Caki2 (cell line): ENCODE data around the gene PCYOX1L. TPM values are rescaled to one million over a fixed set of nuclear protein-coding genes. Genes with fewer than 3 reads are reported as not detected.
"Not testable (repeated sequence)": the region's sequence is repeated elsewhere in the genome, so short reads cannot be mapped to it uniquely, and the experiment has no call there.

Experiments
- DNase-seq: peaks from one replicate; pipeline ENCODE4 v3.0.0-alpha.2; 2015; ENCODE audit warnings: low read depth
- in situ Hi-C: cut with HindIII; loops from 2 replicates; pipeline ENCODE4 v1.10.0; 2016; ENCODE audit warnings: low sequenced_read_pairs, low pct_unique_long_range_greater_than_20kb, mixed read lengths
- total RNA-seq: library from RNA; depleted of rRNA; stranded (reverse); fragments of >200 nt; shearing (Covaris generic); gene quantifications from 2 replicates; pipeline ENCODE4 v1.2.3, GENCODE V29; 2014; ENCODE audit warnings: low replicate concordance

PCYOX1L gene
- total RNA-seq, 1 experiment from 2014 or later = 7.3 TPM

GRCh38 chr5:149397530-149397929, 39.7 kb downstream of the PCYOX1L start:
- no peak for DNase-seq
- in situ Hi-C loops = no loop called here

- in situ Hi-C loops, DNase-seq: not testable (repeated sequence)
Observed at GRCh38 chr5:149398747-149399266, 41.0 kb downstream of the PCYOX1L start.

GRCh38 chr5:149399775-149400174, 41.9 kb downstream of the PCYOX1L start:
- in situ Hi-C loops = no loop called here
- DNase-seq = no peak

GRCh38 chr5:149400304-149400703, 42.5 kb downstream of the PCYOX1L start:
- DNase-seq = no peak
- in situ Hi-C loops = no loop called here

- in situ Hi-C loops = no loop called here
- no peak for DNase-seq
Observed at GRCh38 chr5:149401051-149401450, 43.2 kb downstream of the PCYOX1L start.

- DNase-seq = no peak
- in situ Hi-C loops = no loop called here
Observed at GRCh38 chr5:149402291-149402690, 44.4 kb downstream of the PCYOX1L start.

GRCh38 chr5:149403923-149404745, 46.3 kb downstream of the PCYOX1L start:
- in situ Hi-C loops = no loop called here
- DNase-seq = no peak

GRCh38 chr5:149404746-149405549, 47.1 kb downstream of the PCYOX1L start:
- in situ Hi-C loops = no loop called here
- DNase-seq = no peak

- DNase-seq = no peak
- in situ Hi-C loops = no loop called here
Observed at GRCh38 chr5:149405550-149406202, 47.8 kb downstream of the PCYOX1L start.

- in situ Hi-C loops = no loop called here
- no peak for DNase-seq
Observed at GRCh38 chr5:149406203-149406978, 48.5 kb downstream of the PCYOX1L start.

- DNase-seq = no peak
- in situ Hi-C loops = no loop called here
Observed at GRCh38 chr5:149406979-149407306, 49.1 kb downstream of the PCYOX1L start.

- no peak for DNase-seq
- in situ Hi-C loops = no loop called here
Observed at GRCh38 chr5:149407323-149408251, 49.7 kb downstream of the PCYOX1L start.

GRCh38 chr5:149408252-149409099, 50.6 kb downstream of the PCYOX1L start:
- no peak for DNase-seq
- in situ Hi-C loops = no loop called here

- in situ Hi-C loops = no loop called here
- no peak for DNase-seq
Observed at GRCh38 chr5:149409268-149409948, 51.6 kb downstream of the PCYOX1L start.

GRCh38 chr5:149410071-149410470, 52.2 kb downstream of the PCYOX1L start:
- in situ Hi-C loops = no loop called here

More at GRCh38 chr5:149410071-149410470, 52.2 kb downstream of the PCYOX1L start:
- no peak for DNase-seq
